ENCODE data around the gene ZNF383. TPM values are rescaled to one million over a fixed set of nuclear protein-coding genes. Genes with fewer than 3 reads are reported as not detected.
"Not testable (repeated sequence)": the region's sequence is repeated elsewhere in the genome, so short reads cannot be mapped to it uniquely, and the experiment has no call there.

Gene ZNF383
- polyA plus RNA-seq, 3 donors: 2.8 to 4.2 (median 3.5) TPM

DNA sequence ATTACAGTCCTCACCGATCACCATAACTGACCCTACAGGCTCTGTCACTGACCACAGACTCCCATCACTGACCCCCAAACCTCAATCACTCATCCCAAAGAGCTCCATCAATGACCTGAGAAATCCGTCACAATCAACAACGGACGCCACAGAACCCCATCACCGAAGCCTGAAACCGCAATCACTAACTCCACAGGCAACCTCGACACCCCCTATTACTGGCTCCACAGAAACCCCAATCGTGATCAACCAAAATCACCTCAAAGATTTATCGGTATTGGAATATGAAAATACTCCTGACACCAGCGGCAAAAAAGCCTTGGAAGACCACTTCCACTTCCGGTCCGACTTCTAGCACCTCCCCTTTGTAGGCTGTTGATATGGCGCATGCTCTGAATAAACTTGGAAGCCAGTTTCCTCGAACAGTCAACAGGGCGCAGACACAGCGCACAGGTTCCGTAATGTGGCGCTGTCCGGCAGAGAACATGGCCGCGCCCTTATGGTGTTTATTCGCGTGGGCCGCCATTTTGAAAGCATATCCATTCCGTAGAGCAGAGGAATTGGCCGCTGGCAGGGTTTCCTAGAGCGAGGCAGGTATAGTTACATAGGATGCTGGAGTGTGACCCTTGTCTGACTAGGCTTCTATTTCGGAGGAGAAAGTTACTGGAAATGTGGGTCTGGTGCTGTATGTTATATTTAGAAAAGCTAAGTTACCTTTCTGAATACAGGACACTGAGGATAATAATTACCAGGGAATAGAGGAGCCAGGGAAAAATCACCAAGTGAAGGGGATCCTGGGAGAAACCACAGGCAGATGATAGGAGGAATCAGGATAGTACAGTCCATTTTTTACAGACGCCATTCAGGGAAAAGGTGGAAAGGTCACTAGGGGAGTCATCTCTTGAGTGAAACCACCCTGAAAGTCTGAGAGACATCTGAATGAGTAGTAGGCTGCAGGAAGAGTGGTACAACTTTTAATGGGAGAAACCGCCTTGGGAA is 45.3 kb upstream of the ZNF383 start, which contains the start of gene ZNF585A:
Gene ZNF585A, minus strand, starts transcription at position 328 of the 999 bp plus-strand sequence. CDS start 2,785 bp downstream, outside the sequence.
- intact Hi-C loops (cut with micrococcal nuclease): loop anchor here (1.0 to 10.0 kb wide), 9 partner anchors 38 to 1428 kb away; partner anchors contain the start of genes ZNF345 (in 2 of the 2), ZNF420 (in 2 of the 2), IGFLR1 (in 1 of the 2) and LIN37 (in 1 of the 2)
- Mint-ChIP-seq H3K36me3 (peaks cover 25 to 33% of the 10 kb centered on the region in 2 donors), H3K27ac (no peak within 1 kb of the TSS), H3K4me1 (no peaks in the 10 kb centered on the region), H3K27me3 (ENCODE audit: low read depth in 3 of 3) (peaks cover 0 to 1% (median 0%) of the 10 kb centered on the region in 3 donors), H3K4me3 (no peak within 1 kb of the TSS), H3K9me3 (peaks cover 32 to 72% (median 50%) of the 10 kb centered on the region in 7 donors)
- peaks cover 46 to 66% of the 10 kb centered on the region in 2 donors for H3K9me3 ChIP-seq (replicated peaks in 1 of 2; ENCODE audit: control insufficient read depth in 1 of 2, insufficient read depth in 1 of 2, low read length in 2 of 2)
- H2AFZ ChIP-seq (ENCODE audit: insufficient read depth, low read depth, low read length, poor library complexity, severe bottlenecking): peak within 1 kb of the TSS; percentile 100
- H3K4me2 ChIP-seq (replicated peaks; ENCODE audit: extremely low read depth, low read length, poor library complexity, severe bottlenecking): peak within 1 kb of the TSS; percentile 88
- H3K79me2 ChIP-seq (ENCODE audit: insufficient read depth, low read length): no peaks in the 10 kb centered on the region
- 1% methylated on average over 24 of the region's 30 CpGs for WGBS (ENCODE audit: insufficient coverage)
- peak within 1 kb of the TSS; percentile 46 to 87 for H3K27ac ChIP-seq (ENCODE audit: low read depth in 1 of 2, low read length in 2 of 2)
- TF ChIP-seq, protein P1, sequence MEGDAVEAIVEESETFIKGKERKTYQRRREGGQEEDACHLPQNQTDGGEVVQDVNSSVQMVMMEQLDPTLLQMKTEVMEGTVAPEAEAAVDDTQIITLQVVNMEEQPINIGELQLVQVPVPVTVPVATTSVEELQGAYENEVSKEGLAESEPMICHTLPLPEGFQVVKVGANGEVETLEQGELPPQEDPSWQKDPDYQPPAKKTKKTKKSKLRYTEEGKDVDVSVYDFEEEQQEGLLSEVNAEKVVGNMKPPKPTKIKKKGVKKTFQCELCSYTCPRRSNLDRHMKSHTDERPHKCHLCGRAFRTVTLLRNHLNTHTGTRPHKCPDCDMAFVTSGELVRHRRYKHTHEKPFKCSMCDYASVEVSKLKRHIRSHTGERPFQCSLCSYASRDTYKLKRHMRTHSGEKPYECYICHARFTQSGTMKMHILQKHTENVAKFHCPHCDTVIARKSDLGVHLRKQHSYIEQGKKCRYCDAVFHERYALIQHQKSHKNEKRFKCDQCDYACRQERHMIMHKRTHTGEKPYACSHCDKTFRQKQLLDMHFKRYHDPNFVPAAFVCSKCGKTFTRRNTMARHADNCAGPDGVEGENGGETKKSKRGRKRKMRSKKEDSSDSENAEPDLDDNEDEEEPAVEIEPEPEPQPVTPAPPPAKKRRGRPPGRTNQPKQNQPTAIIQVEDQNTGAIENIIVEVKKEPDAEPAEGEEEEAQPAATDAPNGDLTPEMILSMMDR (IDR thresholded peaks at IDR 0.05): no peak
- H3K27me3 ChIP-seq (ENCODE audit: control insufficient read depth in 2 of 2, insufficient read depth in 2 of 2, low read length in 2 of 2): no peaks in the 10 kb centered on the region
- H4K20me1 ChIP-seq (ENCODE audit: insufficient read depth, low read length): no peaks in the 10 kb centered on the region
- H3K4me3 ChIP-seq (replicated peaks in 1 of 3; ENCODE audit: low read depth in 2 of 3, low read length in 3 of 3): peak within 1 kb of the TSS; percentile 70 to 100 (median 98)
- H3K9ac ChIP-seq (ENCODE audit: insufficient read depth, low read length, poor library complexity, severe bottlenecking): peak within 1 kb of the TSS; percentile 76
- peaks cover 20 to 27% of the 10 kb centered on the region in 2 donors for H3K36me3 ChIP-seq (replicated peaks in 1 of 2; ENCODE audit: control insufficient read depth in 1 of 2, insufficient read depth in 2 of 2, low read length in 2 of 2)
- peaks cover 5 to 17% of the 10 kb centered on the region in 2 donors for H3K4me1 ChIP-seq (ENCODE audit: control insufficient read depth in 1 of 2, insufficient read depth in 2 of 2, low read length in 2 of 2)
- DNase-seq: peak; percentile 94 to 98 (median 97)

GRCh38 chr19:37186071-37186470 is 31.9 kb upstream of the ZNF383 start:
- H3K27me3 ChIP-seq (ENCODE audit: control insufficient read depth in 2 of 2, insufficient read depth in 2 of 2, low read length in 2 of 2); H3K4me1 Mint-ChIP-seq; H3K27ac ChIP-seq (ENCODE audit: low read depth in 1 of 2, low read length in 2 of 2); H3K79me2 ChIP-seq (ENCODE audit: insufficient read depth, low read length); H3K27me3 Mint-ChIP-seq (ENCODE audit: low read depth in 3 of 3); DNase-seq; H3K4me3 ChIP-seq (replicated peaks in 1 of 3; ENCODE audit: low read depth in 2 of 3, low read length in 3 of 3); H3K9ac ChIP-seq (ENCODE audit: insufficient read depth, low read length, poor library complexity, severe bottlenecking); H3K4me3 Mint-ChIP-seq; H3K4me1 ChIP-seq (ENCODE audit: control insufficient read depth in 1 of 2, insufficient read depth in 2 of 2, low read length in 2 of 2); H3K4me2 ChIP-seq (replicated peaks; ENCODE audit: extremely low read depth, low read length, poor library complexity, severe bottlenecking); H3K27ac Mint-ChIP-seq; H4K20me1 ChIP-seq (ENCODE audit: insufficient read depth, low read length); intact Hi-C loops (cut with micrococcal nuclease); H2AFZ ChIP-seq (ENCODE audit: insufficient read depth, low read depth, low read length, poor library complexity, severe bottlenecking): not testable (repeated sequence)
- no CpG with 5 or more reads among the region's 4 CpGs for WGBS (ENCODE audit: insufficient coverage)
- H3K36me3 Mint-ChIP-seq: peaks cover 33 to 38% of the 10 kb centered on the region in 2 donors
- Histone ChIP-seq H3K9me3 (replicated peaks in 1 of 2; ENCODE audit: control insufficient read depth in 1 of 2, insufficient read depth in 1 of 2, low read length in 2 of 2) (peaks cover 64 to 97% of the 10 kb centered on the region in 2 donors), H3K36me3 (replicated peaks in 1 of 2; ENCODE audit: control insufficient read depth in 1 of 2, insufficient read depth in 2 of 2, low read length in 2 of 2) (peaks cover 5 to 44% of the 10 kb centered on the region in 2 donors)
- H3K9me3 Mint-ChIP-seq: peaks cover 53 to 96% (median 89%) of the 10 kb centered on the region in 7 donors

DNA sequence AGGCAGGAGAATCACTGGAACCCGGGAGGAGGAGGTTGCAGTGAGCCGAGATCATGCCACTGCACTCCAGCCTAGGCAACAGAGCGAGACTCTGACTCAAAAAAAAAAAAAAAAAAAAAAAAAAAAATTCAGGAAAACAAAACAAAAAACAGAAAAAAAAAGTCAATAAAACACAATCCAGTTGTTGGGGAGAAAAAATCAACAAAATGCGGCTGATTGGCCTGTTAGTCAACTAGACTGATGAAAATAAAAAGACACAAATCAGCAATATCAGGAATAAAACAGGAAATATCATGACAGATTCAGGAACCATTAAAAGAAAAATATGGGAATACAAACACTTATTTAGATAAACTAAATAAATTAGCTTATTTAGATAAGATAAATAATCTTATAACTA is 22.8 kb upstream of the ZNF383 start:
- H4K20me1 ChIP-seq (ENCODE audit: insufficient read depth, low read length); H3K27ac ChIP-seq (ENCODE audit: low read depth in 1 of 2, low read length in 2 of 2); H3K27me3 Mint-ChIP-seq (ENCODE audit: low read depth in 3 of 3); H3K4me2 ChIP-seq (replicated peaks; ENCODE audit: extremely low read depth, low read length, poor library complexity, severe bottlenecking); H3K4me1 Mint-ChIP-seq; H3K9ac ChIP-seq (ENCODE audit: insufficient read depth, low read length, poor library complexity, severe bottlenecking); H3K4me3 Mint-ChIP-seq; DNase-seq; H3K4me3 ChIP-seq (replicated peaks in 1 of 3; ENCODE audit: low read depth in 2 of 3, low read length in 3 of 3); H2AFZ ChIP-seq (ENCODE audit: insufficient read depth, low read depth, low read length, poor library complexity, severe bottlenecking); H3K27ac Mint-ChIP-seq; H3K4me1 ChIP-seq (ENCODE audit: control insufficient read depth in 1 of 2, insufficient read depth in 2 of 2, low read length in 2 of 2); H3K27me3 ChIP-seq (ENCODE audit: control insufficient read depth in 2 of 2, insufficient read depth in 2 of 2, low read length in 2 of 2); H3K79me2 ChIP-seq (ENCODE audit: insufficient read depth, low read length); intact Hi-C loops (cut with micrococcal nuclease): not testable (repeated sequence)
- Histone ChIP-seq H3K9me3 (replicated peaks in 1 of 2; ENCODE audit: control insufficient read depth in 1 of 2, insufficient read depth in 1 of 2, low read length in 2 of 2) (peaks cover 72 to 75% of the 10 kb centered on the region in 2 donors), H3K36me3 (replicated peaks in 1 of 2; ENCODE audit: control insufficient read depth in 1 of 2, insufficient read depth in 2 of 2, low read length in 2 of 2) (peaks cover 10 to 40% of the 10 kb centered on the region in 2 donors)
- Mint-ChIP-seq H3K9me3 (peaks cover 46 to 90% (median 82%) of the 10 kb centered on the region in 7 donors), H3K36me3 (peaks cover 35 to 60% of the 10 kb centered on the region in 2 donors)
- WGBS (ENCODE audit: insufficient coverage): no CpG with 5 or more reads among the region's 4 CpGs

All from CD14-positive monocyte (primary cell).